ENCODE measurements around the gene DPCD.
"Not testable (repeated sequence)": the region's sequence is repeated elsewhere in the genome, so short reads cannot be mapped to it uniquely, and the experiment has no call there.

DPCD gene

DNA sequence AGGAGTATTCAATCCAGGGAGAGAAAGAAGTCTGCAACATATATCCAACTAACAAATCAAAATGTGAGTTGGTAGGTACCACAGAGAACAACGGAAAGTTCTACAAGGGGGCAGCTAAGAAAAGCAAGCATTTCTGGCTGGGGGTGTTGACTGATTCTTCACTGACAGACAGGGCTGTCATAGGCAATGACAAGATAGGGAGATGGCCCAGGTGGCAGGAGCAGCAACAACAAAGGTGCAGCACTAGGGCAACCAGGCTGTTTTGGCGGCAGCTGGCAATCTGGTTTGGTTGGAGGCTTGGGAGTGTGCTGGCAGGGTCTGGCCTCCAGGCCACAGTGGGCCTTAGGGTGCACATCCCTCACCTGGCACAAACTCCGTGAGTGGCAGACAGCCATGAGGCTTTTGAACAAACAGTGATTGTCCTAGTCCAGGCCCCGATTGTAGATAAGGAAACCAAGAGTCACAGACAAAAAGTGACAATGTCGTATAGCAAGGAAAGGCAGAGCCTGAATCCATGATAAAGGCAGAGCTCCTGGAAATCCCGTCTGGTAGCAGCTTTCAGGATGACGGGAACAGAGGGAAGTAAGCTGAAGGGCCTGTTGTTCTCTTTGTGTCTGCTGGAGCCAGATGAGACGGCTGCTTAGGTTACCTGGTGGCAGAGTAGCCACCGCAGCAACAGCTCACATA lies 28.4 kb downstream of the DPCD start:
- Mint-ChIP-seq H3K27me3 (ENCODE audit: low read depth) (no peaks in the 10 kb centered on the region), H3K36me3 (ENCODE audit: low read depth) (peaks cover 10% of the 10 kb centered on the region), H3K27ac (no peak overlapping the region), H3K4me1 (ENCODE audit: low read depth) (peaks cover 3% of the 10 kb centered on the region), H3K9me3 (no peaks in the 10 kb centered on the region), H3K4me3 (no peak overlapping the region)

DNA sequence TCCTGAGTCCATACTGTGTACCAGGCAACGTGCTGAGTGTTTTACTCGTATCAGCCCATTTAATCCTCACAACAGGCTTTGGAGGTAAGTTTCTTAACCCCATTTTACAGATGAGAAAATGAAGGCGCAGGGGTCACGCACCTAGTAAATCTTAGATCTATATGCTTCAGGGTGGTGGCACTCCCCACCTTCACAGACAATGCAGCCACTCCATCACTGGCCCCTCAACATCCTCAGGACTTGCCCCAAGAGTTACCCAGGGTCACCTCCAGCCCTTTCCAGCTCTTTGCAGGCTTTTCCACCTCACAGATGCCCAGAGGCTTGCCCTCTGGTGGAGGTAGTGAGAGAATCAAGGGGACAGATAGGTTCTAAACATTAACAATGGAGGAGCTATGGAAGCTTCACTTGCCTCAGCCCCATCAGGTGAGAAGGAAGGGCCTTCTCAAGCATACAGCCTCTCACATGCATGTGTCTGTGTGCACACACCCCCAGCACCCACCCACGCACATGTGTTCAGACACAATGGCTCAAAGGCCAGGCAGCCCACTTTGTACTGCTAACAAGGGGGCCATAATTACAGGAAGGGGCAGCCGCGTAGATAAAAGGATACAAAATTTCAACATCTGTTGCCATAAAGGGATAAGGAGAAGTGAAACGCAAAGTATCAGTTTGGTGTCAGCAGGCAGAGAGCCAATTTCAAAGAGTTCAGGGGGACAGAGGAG lies 29.1 kb downstream of the DPCD start:
- H3K4me3 Mint-ChIP-seq: no peak overlapping the region
- H3K36me3 Mint-ChIP-seq (ENCODE audit: low read depth): peaks cover 13% of the 10 kb centered on the region
- H3K4me1 Mint-ChIP-seq (ENCODE audit: low read depth): no peaks in the 10 kb centered on the region
- no peaks in the 10 kb centered on the region for H3K9me3 Mint-ChIP-seq
- H3K27ac Mint-ChIP-seq: no peak overlapping the region
- no peaks in the 10 kb centered on the region for H3K27me3 Mint-ChIP-seq (ENCODE audit: low read depth)

DNA sequence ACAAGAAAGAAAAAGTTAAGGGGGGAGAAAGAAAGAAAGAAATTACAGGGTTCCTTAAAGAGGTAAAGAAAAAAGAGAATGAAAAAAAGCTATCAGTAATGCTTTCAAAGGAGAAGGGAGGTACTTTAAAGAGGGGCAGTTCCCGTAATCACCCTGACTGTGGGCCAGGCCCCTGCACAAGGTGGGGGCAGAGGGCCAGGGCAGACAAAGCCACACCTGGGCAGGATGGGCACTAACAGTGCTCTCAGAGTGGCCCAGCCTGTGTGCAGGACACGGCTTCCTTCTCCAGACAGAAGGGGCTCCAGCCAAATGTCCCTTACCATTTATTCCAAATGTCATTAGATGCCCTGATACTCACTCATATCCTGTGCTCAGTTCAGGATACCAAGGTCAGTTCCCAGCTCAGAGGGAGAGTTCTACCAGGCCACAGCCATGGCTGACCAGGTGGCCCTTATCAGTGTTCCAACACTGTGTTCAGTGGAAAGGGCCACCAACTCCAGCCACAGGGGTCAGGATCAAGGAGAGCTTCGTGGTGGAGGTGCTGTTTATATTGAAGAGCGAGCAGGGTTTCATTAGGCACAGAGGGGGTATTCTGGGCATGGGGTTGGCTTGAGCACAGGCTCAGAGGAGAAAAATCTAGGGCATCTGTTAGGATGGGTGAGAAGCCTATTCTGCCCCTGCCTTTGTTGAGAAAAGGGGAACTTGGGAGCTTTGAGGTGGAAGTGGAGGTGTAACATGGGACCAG lies 29.9 kb downstream of the DPCD start:
- H3K27me3 Mint-ChIP-seq (ENCODE audit: low read depth): no peaks in the 10 kb centered on the region
- no peaks in the 10 kb centered on the region for H3K9me3 Mint-ChIP-seq
- no peaks in the 10 kb centered on the region for H3K4me1 Mint-ChIP-seq (ENCODE audit: low read depth)
- peaks cover 16% of the 10 kb centered on the region for H3K36me3 Mint-ChIP-seq (ENCODE audit: low read depth)
- H3K27ac Mint-ChIP-seq: peak overlapping the region; percentile 29
- H3K4me3 Mint-ChIP-seq: no peak overlapping the region

DNA sequence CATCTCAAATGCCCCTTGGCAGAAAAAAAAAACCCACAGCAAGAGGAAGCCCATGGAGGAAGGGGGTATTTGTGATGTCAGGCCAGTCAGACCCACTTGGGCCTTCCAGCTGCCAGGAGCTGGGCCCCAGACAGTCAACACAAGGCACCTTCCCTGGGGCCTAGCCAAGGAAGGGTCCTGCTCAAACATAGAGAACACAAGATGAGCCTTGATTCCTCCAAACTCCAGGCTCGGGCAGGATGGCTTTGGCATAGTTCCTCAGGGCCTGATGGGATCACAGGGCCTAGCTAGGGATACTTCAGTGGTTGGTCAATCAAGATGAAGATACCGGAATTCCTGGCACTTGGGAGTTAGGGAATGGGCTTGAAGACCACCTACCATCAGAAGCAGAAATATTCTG lies 30.8 kb downstream of the DPCD start:
- no peaks in the 10 kb centered on the region for H3K27me3 Mint-ChIP-seq (ENCODE audit: low read depth)
- H3K9me3 Mint-ChIP-seq: no peaks in the 10 kb centered on the region
- H3K27ac Mint-ChIP-seq: no peak overlapping the region
- no peak overlapping the region for H3K4me3 Mint-ChIP-seq
- H3K36me3 Mint-ChIP-seq (ENCODE audit: low read depth): peaks cover 20% of the 10 kb centered on the region
- no peaks in the 10 kb centered on the region for H3K4me1 Mint-ChIP-seq (ENCODE audit: low read depth)

DNA sequence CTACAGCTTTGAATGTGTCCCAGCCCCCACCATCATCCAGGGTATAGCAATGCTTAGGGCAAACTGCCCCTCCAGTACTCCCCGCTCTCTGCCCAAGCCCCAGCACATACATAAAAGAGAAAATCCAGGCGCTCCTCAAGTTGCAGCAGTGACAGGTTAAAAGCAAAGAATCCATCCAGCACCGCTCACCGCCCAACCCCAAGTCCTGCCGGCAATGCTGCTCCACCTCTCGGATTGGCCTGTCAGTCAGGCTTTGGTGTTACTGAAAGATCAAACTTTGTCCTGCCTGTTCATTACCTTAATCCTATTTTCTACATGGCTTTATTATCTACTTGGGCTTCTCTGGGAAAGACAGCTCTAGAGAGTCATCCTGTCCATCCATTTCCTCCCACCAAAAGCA lies 31.9 kb downstream of the DPCD start:
- Mint-ChIP-seq H3K4me3 (no peak overlapping the region), H3K36me3 (ENCODE audit: low read depth) (peaks cover 20% of the 10 kb centered on the region), H3K4me1 (ENCODE audit: low read depth) (no peaks in the 10 kb centered on the region), H3K27ac (no peak overlapping the region), H3K27me3 (ENCODE audit: low read depth) (no peaks in the 10 kb centered on the region), H3K9me3 (no peaks in the 10 kb centered on the region)

DNA sequence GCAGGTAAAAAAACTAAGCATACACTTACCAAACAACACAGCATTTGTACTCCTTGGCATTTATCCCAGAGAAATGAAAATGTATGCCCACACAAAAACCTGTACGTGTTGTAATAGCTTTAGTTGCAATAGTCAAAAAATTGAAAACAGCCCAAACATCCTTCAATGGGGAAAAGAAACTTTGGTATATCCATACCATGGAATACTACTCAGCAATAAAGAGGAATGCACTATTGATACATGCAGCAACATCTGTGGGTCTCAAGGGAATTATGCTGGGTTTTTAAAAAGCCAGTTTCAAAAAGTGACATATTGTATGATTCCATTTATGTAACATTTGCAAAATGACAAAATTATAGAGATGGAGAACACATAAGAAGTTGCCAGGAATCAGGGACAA lies 35.4 kb downstream of the DPCD start:
- Mint-ChIP-seq H3K4me1 (ENCODE audit: low read depth) (peaks cover 2% of the 10 kb centered on the region), H3K27me3 (ENCODE audit: low read depth) (no peaks in the 10 kb centered on the region), H3K9me3 (no peaks in the 10 kb centered on the region), H3K27ac (no peak overlapping the region), H3K4me3 (no peak overlapping the region), H3K36me3 (ENCODE audit: low read depth) (peaks cover 19% of the 10 kb centered on the region)

DNA sequence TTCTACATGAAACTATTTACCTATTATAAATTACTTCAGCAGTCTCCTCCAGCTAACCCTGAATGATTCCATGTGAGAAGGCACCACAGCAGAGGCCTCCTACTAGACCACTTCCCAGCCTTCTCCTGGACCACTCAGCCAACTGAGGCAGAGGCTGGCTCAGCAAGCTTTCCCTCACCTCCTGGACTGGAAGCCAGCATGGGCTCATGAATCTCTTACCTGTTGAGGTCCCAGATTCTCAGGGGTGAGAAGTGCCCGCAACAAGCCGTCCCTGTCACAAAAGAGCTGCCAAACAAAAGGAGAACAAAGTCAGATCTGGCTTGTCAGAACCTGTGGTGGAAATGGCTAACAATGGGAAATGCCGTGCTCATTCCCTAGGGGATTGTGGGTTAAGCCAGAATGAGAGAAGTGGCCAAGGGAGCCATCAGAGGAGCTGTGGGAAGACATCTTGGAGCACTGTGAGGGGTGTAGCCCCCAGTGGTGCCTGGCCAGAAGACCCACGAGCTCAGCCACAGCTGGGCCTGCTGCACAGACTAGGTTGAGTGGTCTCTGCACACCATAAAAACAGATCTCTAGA lies 36.5 kb downstream of the DPCD start:
- Mint-ChIP-seq H3K27ac (no peak overlapping the region), H3K4me3 (no peak overlapping the region), H3K27me3 (ENCODE audit: low read depth) (no peaks in the 10 kb centered on the region), H3K9me3 (no peaks in the 10 kb centered on the region), H3K36me3 (ENCODE audit: low read depth) (peaks cover 19% of the 10 kb centered on the region), H3K4me1 (ENCODE audit: low read depth) (peaks cover 2% of the 10 kb centered on the region)

DNA sequence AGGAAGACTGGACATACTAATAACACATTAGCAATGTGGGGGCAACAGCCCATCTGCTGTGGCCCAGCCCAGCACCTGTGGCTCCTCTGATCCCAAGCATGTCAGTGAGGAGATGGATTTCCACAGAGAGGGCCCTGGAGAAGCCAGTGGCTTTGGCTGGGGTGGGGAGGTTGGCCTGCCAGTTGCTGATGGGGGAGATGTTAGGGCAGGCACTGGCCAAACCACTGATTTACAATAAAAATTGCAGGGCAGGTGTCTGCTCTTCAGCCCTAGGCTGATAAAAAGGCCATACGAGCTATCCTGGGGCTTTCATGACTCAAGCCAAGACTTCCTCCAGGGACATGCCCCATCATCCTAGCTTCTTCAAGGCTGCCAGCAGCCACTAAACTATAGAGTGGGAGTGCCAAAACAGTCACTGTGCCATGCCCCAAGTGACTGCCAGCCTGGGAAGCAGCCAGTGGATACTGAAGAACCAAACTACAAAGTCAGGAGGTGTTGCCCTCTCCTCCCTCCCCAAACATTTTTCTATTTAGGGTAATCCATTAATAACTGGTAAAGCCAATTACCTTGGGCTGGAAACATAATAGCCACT lies 37.8 kb downstream of the DPCD start:
- peaks cover 2% of the 10 kb centered on the region for H3K4me1 Mint-ChIP-seq (ENCODE audit: low read depth)
- H3K36me3 Mint-ChIP-seq (ENCODE audit: low read depth): peaks cover 19% of the 10 kb centered on the region
- H3K27me3 Mint-ChIP-seq (ENCODE audit: low read depth): no peaks in the 10 kb centered on the region
- H3K4me3 Mint-ChIP-seq: no peak overlapping the region
- no peaks in the 10 kb centered on the region for H3K9me3 Mint-ChIP-seq
- H3K27ac Mint-ChIP-seq: no peak overlapping the region

DNA sequence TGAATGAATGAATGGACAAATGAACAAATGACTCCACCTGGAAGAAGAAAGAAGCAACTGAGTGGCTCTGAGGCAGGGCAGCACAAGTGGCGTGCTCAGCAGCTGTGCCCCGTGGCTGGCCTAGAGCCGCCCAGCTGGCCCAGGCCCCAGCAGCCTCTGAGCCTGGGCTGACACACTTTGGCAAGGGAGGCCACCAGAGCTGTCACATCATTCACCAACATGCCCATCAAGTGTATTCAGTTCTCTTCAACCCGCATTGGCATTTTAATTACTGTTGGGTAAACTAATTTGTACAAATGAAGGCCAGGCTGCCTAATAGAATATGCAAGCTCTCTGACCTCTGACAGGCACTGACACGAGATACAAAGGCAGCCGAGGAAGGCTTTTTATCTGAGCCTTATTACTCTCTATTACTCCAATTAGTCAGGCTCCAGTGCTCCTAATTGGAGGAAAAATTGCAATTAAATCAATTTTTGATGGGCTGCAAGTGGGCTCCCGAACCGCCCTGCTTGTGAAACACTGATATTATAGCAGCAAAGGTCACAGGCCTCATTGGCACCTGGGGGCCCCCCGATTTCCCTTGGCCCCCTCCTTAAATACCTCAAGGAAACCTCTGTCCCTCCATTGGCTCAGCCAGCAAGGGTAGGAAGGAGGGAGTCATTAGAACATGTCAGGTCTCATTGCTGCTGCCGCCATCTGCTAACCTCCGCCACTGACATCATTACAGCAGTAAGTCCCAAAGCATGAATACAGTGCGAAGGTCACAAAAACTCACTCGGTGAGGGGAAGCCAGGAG lies 41.9 kb downstream of the DPCD start:
- H3K27me3 Mint-ChIP-seq (ENCODE audit: low read depth): no peaks in the 10 kb centered on the region
- no peaks in the 10 kb centered on the region for H3K9me3 Mint-ChIP-seq
- peaks cover 6% of the 10 kb centered on the region for H3K36me3 Mint-ChIP-seq (ENCODE audit: low read depth)
- no peak overlapping the region for H3K4me3 Mint-ChIP-seq
- no peak overlapping the region for H3K27ac Mint-ChIP-seq
- H3K4me1 Mint-ChIP-seq (ENCODE audit: low read depth): peaks cover 2% of the 10 kb centered on the region

DNA sequence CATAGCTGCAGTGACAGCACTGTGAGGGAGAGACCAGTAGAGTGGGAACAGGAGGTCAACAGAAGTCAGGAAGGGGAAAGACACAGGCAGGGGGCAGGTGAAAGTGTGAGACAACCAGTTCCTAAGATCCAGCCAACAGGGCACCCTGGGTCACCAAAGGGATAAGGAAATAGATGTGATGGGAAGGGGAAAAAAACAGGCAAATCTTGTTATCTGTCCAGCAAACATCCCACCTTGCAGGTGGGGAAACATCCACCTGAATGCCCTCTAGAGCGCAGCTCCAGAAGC lies 42.5 kb downstream of the DPCD start:
- H3K4me1 Mint-ChIP-seq (ENCODE audit: low read depth): peaks cover 2% of the 10 kb centered on the region
- H3K36me3 Mint-ChIP-seq (ENCODE audit: low read depth): peaks cover 6% of the 10 kb centered on the region
- no peaks in the 10 kb centered on the region for H3K9me3 Mint-ChIP-seq
- no peak overlapping the region for H3K27ac Mint-ChIP-seq
- no peak overlapping the region for H3K4me3 Mint-ChIP-seq
- H3K27me3 Mint-ChIP-seq (ENCODE audit: low read depth): no peaks in the 10 kb centered on the region

DNA sequence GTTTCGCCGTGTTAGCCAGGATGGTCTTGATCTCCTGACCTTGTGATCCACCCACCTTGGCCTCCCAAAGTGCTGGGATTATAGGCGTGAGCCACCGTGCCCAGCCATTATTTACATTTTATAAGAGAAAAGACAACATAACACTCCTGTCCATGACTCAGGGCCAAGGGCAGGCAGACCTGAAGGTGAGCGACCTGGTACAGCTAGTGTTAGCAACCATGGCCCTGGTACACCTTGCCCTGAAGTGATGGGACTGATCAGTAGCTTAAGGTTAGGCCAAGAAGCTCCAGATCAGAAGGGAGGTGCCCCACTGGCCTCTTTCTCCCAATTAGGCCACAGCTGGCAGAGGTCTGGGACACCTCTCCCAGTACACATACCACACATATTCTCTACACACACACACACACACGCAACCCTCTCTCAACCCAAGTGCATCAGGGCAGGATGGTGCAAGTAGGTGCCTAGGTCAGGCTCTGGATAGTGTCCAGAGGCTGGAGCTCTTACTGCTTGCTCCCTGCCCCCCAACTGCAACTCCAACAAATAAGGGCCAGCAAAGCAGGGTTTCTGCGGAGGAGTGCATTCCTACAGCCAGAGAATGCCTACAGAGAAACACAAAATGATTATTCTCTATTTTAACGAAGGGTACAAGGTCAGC lies 43.8 kb downstream of the DPCD start:
- Mint-ChIP-seq H3K4me3 (no peak overlapping the region), H3K27ac (no peak overlapping the region), H3K36me3 (ENCODE audit: low read depth) (peaks cover 8% of the 10 kb centered on the region), H3K27me3 (ENCODE audit: low read depth) (no peaks in the 10 kb centered on the region), H3K9me3 (no peaks in the 10 kb centered on the region), H3K4me1 (ENCODE audit: low read depth) (peaks cover 2% of the 10 kb centered on the region)

DNA sequence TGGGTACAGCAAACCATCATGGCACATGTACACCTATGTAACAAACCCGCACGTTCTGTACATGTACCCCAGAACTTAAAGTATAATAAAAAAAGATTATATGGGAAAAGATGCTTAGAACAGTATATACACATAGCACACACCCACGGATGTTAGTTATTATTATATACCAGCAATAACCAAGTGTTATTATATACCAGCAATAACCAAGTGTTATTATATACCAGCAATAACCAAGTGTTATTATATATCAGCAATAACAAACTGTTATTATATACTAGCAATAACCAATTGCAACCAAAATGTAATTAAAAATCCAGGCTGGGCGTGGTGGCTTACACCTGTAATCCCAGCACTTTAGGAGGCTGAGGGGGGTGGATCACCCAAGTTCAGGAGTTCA lies 45.4 kb downstream of the DPCD start:
- peaks cover 10% of the 10 kb centered on the region for H3K36me3 Mint-ChIP-seq (ENCODE audit: low read depth)

DNA sequence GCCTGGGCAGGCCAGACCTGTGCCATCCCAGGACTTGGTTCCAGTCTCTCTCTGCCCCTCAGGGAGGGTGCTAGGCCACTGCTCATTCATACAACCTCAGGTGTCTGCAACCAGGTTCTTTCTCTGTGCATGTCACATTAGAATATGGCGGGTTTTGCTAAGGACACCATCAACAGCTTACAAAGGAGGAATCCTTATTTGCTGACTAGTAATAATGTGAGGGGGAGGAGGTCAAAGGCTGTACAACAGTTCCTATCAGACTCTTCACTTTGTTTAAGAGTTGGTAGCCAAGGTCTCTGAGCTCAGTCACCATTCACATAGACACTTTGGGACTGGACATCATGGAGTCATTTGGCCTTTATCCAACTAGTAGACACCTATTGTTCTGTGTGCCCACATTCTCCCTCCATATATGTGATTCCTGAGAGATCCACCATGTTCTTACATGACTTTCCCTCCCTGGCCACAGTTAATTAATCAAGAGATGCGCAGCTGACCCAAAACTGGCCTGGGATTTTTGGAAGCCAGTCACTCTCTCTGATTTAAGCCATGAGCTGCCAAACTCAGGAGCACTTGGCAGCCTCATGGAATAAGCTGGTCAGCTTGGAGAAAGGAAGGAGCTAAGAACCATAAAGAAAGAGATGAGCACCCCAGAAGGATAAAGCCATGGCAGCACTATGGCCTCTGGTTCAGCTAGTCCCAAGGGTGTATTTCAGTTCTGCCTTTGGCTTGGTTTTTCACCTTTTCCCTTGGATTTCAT lies 51.2 kb downstream of the DPCD start:
- peaks cover 16% of the 10 kb centered on the region for H3K36me3 Mint-ChIP-seq (ENCODE audit: low read depth)
- H3K27ac Mint-ChIP-seq: no peak overlapping the region

More for the DNA sequence above, 45.4 kb downstream of the DPCD start:
- H3K4me3 Mint-ChIP-seq; H3K27ac Mint-ChIP-seq; H3K4me1 Mint-ChIP-seq (ENCODE audit: low read depth); H3K9me3 Mint-ChIP-seq; H3K27me3 Mint-ChIP-seq (ENCODE audit: low read depth): not testable (repeated sequence)

More for the DNA sequence above, 51.2 kb downstream of the DPCD start:
- Mint-ChIP-seq H3K27me3 (ENCODE audit: low read depth) (no peaks in the 10 kb centered on the region), H3K4me3 (no peak overlapping the region), H3K4me1 (ENCODE audit: low read depth) (peaks cover 1% of the 10 kb centered on the region), H3K9me3 (no peaks in the 10 kb centered on the region)

All from T-helper 1 cell treated with Interleukin-12 subunit alpha and Interleukin-12 subunit beta and Interleukin-4 antibody, amounts not matched to agents 30 μg/mL and 1 μg/mL, for 36 hours (primary cell).